WTC11 (cell line): ENCODE measurements around the gene AKNAD1. TPM values are rescaled to one million over a fixed set of nuclear protein-coding genes. Genes with fewer than 3 reads are reported as not detected.

Source experiments
- ATAC-seq: fragments of 200-7000 bp; cut with Tn5 transposase; 2 replicates; pipeline ENCODE4 v1.10.0; 2021; ENCODE audit warnings: mild to moderate bottlenecking, moderate library complexity
- CTCF ChIA-PET: fragments of 300-600 bp; sonication (Branson Sonifier 250); formaldehyde crosslinking; loops from one replicate; lab custom pipeline; 2021; ENCODE audit warnings: antibody characterized with exemption; lab: Charles Lee
- POLR2A ChIA-PET: fragments of 350-600 bp; sonication (Branson Sonifier 250); formaldehyde crosslinking; loops from one replicate; lab custom pipeline; 2021; ENCODE audit warnings: antibody characterized with exemption; lab: Charles Lee
- DNase-seq: peaks from one replicate; pipeline ENCODE4 v3.0.0; 2021; ENCODE audit warnings: low spot score
- H3K27ac Mint-ChIP-seq: 2 replicates; pipeline ENCODE4 v1.8.0; 2021; ENCODE audit warnings: mixed read lengths
- H3K27me3 Mint-ChIP-seq: 2 replicates; pipeline ENCODE4 v1.8.0; 2021; ENCODE audit warnings: low read depth, mild to moderate bottlenecking, moderate library complexity, mixed read lengths
- H3K36me3 Mint-ChIP-seq: 2 replicates; pipeline ENCODE4 v1.8.0; 2021; ENCODE audit warnings: mixed read lengths
- H3K4me1 Mint-ChIP-seq: 2 replicates; pipeline ENCODE4 v1.8.0; 2022; ENCODE audit warnings: mixed read lengths
- H3K4me3 Mint-ChIP-seq: 2 replicates; pipeline ENCODE4 v1.8.0; 2021; ENCODE audit warnings: mild to moderate bottlenecking, moderate library complexity, mixed read lengths
- H3K9me3 Mint-ChIP-seq: 2 replicates; pipeline ENCODE4 v1.8.0; 2021; ENCODE audit warnings: mixed read lengths
- FOXP1 ChIP-seq: sonication (generic); formaldehyde crosslinking; IDR thresholded peaks from 2 replicates; pipeline ENCODE4 v1.8.0; 2022; ENCODE audit warnings: missing genetic modification reagents, mild to moderate bottlenecking, moderate library complexity, borderline replicate concordance
- HMGA2 ChIP-seq: fragments of 250-450 bp; sonication (Bioruptor Pico); IDR thresholded peaks from 2 replicates; pipeline ENCODE4 v1.4.0; 2021; ENCODE audit warnings: mild to moderate bottlenecking, moderate library complexity
- IRF2 ChIP-seq: sonication (generic); formaldehyde crosslinking; IDR thresholded peaks from 2 replicates; pipeline ENCODE4 v1.8.0; 2022; ENCODE audit warnings: low read depth, missing genetic modification reagents, borderline replicate concordance
- MXD4 ChIP-seq: fragments of 250-450 bp; sonication (Bioruptor Pico); IDR thresholded peaks from 2 replicates; pipeline ENCODE4 v1.8.0; 2021; ENCODE audit warnings: mild to moderate bottlenecking, moderate library complexity, borderline replicate concordance
- NFATC4 ChIP-seq: fragments of 250-450 bp; sonication (Bioruptor Pico); IDR thresholded peaks from 2 replicates; pipeline ENCODE4 v1.9.0; 2021; ENCODE audit warnings: mild to moderate bottlenecking
- NFYB ChIP-seq: sonication (generic); formaldehyde crosslinking; conservative IDR thresholded peaks from 2 replicates; pipeline ENCODE4 v1.8.0; 2022; ENCODE audit warnings: low read depth, missing genetic modification reagents
- PRRX2 ChIP-seq: fragments of 250-450 bp; sonication (Bioruptor Pico); IDR thresholded peaks from 2 replicates; pipeline ENCODE4 v1.8.0; 2021; ENCODE audit warnings: mild to moderate bottlenecking
- SOX15 ChIP-seq: fragments of 250-450 bp; sonication (Bioruptor Pico); IDR thresholded peaks from 2 replicates; pipeline ENCODE4 v1.9.0; 2021; ENCODE audit warnings: mild to moderate bottlenecking
- TEAD4 ChIP-seq: sonication (generic); formaldehyde crosslinking; IDR thresholded peaks from 2 replicates; pipeline ENCODE4 v1.8.0; 2022; ENCODE audit warnings: mild to moderate bottlenecking, missing genetic modification reagents
- ZNF121 ChIP-seq: sonication (generic); formaldehyde crosslinking; IDR thresholded peaks from 2 replicates; pipeline ENCODE4 v1.8.0; 2023; ENCODE audit warnings: missing genetic modification reagents
- ZNF263 ChIP-seq: sonication (generic); formaldehyde crosslinking; IDR thresholded peaks from 2 replicates; pipeline ENCODE4 v1.8.1; 2022; ENCODE audit warnings: low read depth, mild to moderate bottlenecking, moderate library complexity, missing genetic modification reagents
- total RNA-seq: library from RNA; stranded (reverse); gene quantifications from 3 replicates; pipeline ENCODE4 v1.2.3, GENCODE V29; 2021
- TF ChIP-seq, protein P1 (sequence below): sonication (generic); formaldehyde crosslinking; IDR thresholded peaks from 2 replicates; pipeline ENCODE4 v1.8.1; 2022; ENCODE audit warnings: low read depth, missing genetic modification reagents, borderline replicate concordance
- TF ChIP-seq, protein P2 (sequence below): sonication (generic); formaldehyde crosslinking; IDR thresholded peaks from 2 replicates; pipeline ENCODE4 v1.8.0; 2022; ENCODE audit warnings: mild to moderate bottlenecking, missing genetic modification reagents
- TF ChIP-seq, protein P3 (sequence below): sonication (generic); formaldehyde crosslinking; IDR thresholded peaks from 2 replicates; pipeline ENCODE4 v1.8.1; 2022; ENCODE audit warnings: low read depth, mild to moderate bottlenecking, moderate library complexity, missing genetic modification reagents, borderline replicate concordance
- TF ChIP-seq, protein P4 (sequence below): sonication (generic); formaldehyde crosslinking; IDR thresholded peaks from 2 replicates; pipeline ENCODE4 v1.8.1; 2023; ENCODE audit warnings: mild to moderate bottlenecking, missing genetic modification reagents, moderate library complexity
- TF ChIP-seq, protein P5 (sequence below): sonication (generic); formaldehyde crosslinking; IDR thresholded peaks from 2 replicates; pipeline ENCODE4 v1.8.1; 2023; ENCODE audit warnings: mild to moderate bottlenecking, missing genetic modification reagents
- TF ChIP-seq, protein P6 (sequence below): sonication (generic); formaldehyde crosslinking; IDR thresholded peaks from 2 replicates; pipeline ENCODE4 v1.8.0; 2023; ENCODE audit warnings: missing genetic modification reagents, mild to moderate bottlenecking, borderline replicate concordance
- TF ChIP-seq, protein P7 (sequence below): fragments of 250-450 bp; sonication (Bioruptor Pico); conservative IDR thresholded peaks from 2 replicates; pipeline ENCODE4 v1.9.0; 2021; ENCODE audit warnings: mild to moderate bottlenecking

AKNAD1 gene
- total RNA-seq, 1 experiment from 2014 or later, result not detected

DNA sequence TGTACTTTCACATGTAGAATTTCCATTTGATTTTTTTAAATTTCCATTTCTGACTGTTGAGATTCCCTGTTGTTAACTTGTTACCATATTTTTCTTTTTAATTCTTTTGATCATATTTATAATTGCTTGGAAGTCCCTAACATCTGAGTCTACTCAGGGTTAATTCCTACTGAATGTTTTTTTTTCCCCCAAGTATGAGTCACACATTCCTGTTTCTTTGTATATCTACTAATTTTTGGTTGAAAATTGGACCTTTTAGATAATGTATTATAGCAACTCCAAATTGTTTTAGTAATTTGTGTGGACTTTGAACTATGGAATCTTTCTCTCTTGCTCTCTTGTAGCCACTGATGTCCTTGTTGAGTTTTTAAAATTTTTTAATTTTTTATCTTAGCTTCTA, 55.8 kb downstream of the AKNAD1 start:
- no peak overlapping the region for H3K27ac Mint-ChIP-seq
- ATAC-seq (no peak), DNase-seq (no peak)
- no peaks in the 10 kb centered on the region for H3K27me3 Mint-ChIP-seq
- H3K9me3 Mint-ChIP-seq, result no peaks in the 10 kb centered on the region
- CTCF ChIA-PET, result no interaction called here
- no peaks in the 10 kb centered on the region for H3K4me1 Mint-ChIP-seq
- no peak overlapping the region for H3K4me3 Mint-ChIP-seq
- POLR2A ChIA-PET, result no interaction called here
- TF ChIP-seq, protein P1, sequence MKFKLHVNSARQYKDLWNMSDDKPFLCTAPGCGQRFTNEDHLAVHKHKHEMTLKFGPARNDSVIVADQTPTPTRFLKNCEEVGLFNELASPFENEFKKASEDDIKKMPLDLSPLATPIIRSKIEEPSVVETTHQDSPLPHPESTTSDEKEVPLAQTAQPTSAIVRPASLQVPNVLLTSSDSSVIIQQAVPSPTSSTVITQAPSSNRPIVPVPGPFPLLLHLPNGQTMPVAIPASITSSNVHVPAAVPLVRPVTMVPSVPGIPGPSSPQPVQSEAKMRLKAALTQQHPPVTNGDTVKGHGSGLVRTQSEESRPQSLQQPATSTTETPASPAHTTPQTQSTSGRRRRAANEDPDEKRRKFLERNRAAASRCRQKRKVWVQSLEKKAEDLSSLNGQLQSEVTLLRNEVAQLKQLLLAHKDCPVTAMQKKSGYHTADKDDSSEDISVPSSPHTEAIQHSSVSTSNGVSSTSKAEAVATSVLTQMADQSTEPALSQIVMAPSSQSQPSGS, result no peak
- no peak for TF ChIP-seq PRRX2 (CRISPR knock-in tag)
- TF ChIP-seq, protein P2, sequence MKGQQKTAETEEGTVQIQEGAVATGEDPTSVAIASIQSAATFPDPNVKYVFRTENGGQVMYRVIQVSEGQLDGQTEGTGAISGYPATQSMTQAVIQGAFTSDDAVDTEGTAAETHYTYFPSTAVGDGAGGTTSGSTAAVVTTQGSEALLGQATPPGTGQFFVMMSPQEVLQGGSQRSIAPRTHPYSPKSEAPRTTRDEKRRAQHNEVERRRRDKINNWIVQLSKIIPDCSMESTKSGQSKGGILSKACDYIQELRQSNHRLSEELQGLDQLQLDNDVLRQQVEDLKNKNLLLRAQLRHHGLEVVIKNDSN (CRISPR knock-in tag), result no peak
- no peak for TF ChIP-seq ZNF263 (CRISPR knock-in tag)
- TF ChIP-seq, protein P3, sequence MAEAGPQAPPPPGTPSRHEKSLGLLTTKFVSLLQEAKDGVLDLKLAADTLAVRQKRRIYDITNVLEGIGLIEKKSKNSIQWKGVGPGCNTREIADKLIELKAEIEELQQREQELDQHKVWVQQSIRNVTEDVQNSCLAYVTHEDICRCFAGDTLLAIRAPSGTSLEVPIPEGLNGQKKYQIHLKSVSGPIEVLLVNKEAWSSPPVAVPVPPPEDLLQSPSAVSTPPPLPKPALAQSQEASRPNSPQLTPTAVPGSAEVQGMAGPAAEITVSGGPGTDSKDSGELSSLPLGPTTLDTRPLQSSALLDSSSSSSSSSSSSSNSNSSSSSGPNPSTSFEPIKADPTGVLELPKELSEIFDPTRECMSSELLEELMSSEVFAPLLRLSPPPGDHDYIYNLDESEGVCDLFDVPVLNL (CRISPR knock-in tag), result no peak
- no peak for TF ChIP-seq NFATC4 (CRISPR knock-in tag)
- TF ChIP-seq ZNF121 (CRISPR knock-in tag), result no peak
- TF ChIP-seq, protein P4, sequence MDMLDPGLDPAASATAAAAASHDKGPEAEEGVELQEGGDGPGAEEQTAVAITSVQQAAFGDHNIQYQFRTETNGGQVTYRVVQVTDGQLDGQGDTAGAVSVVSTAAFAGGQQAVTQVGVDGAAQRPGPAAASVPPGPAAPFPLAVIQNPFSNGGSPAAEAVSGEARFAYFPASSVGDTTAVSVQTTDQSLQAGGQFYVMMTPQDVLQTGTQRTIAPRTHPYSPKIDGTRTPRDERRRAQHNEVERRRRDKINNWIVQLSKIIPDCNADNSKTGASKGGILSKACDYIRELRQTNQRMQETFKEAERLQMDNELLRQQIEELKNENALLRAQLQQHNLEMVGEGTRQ, result no peak
- no peak for TF ChIP-seq SOX15
- TF ChIP-seq FOXP1 (CRISPR knock-in tag), result no peak
- TF ChIP-seq TEAD4 (CRISPR knock-in tag), result no peak
- TF ChIP-seq, protein P5, sequence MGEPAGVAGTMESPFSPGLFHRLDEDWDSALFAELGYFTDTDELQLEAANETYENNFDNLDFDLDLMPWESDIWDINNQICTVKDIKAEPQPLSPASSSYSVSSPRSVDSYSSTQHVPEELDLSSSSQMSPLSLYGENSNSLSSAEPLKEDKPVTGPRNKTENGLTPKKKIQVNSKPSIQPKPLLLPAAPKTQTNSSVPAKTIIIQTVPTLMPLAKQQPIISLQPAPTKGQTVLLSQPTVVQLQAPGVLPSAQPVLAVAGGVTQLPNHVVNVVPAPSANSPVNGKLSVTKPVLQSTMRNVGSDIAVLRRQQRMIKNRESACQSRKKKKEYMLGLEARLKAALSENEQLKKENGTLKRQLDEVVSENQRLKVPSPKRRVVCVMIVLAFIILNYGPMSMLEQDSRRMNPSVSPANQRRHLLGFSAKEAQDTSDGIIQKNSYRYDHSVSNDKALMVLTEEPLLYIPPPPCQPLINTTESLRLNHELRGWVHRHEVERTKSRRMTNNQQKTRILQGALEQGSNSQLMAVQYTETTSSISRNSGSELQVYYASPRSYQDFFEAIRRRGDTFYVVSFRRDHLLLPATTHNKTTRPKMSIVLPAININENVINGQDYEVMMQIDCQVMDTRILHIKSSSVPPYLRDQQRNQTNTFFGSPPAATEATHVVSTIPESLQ (CRISPR knock-in tag), result no peak
- TF ChIP-seq, protein P6, sequence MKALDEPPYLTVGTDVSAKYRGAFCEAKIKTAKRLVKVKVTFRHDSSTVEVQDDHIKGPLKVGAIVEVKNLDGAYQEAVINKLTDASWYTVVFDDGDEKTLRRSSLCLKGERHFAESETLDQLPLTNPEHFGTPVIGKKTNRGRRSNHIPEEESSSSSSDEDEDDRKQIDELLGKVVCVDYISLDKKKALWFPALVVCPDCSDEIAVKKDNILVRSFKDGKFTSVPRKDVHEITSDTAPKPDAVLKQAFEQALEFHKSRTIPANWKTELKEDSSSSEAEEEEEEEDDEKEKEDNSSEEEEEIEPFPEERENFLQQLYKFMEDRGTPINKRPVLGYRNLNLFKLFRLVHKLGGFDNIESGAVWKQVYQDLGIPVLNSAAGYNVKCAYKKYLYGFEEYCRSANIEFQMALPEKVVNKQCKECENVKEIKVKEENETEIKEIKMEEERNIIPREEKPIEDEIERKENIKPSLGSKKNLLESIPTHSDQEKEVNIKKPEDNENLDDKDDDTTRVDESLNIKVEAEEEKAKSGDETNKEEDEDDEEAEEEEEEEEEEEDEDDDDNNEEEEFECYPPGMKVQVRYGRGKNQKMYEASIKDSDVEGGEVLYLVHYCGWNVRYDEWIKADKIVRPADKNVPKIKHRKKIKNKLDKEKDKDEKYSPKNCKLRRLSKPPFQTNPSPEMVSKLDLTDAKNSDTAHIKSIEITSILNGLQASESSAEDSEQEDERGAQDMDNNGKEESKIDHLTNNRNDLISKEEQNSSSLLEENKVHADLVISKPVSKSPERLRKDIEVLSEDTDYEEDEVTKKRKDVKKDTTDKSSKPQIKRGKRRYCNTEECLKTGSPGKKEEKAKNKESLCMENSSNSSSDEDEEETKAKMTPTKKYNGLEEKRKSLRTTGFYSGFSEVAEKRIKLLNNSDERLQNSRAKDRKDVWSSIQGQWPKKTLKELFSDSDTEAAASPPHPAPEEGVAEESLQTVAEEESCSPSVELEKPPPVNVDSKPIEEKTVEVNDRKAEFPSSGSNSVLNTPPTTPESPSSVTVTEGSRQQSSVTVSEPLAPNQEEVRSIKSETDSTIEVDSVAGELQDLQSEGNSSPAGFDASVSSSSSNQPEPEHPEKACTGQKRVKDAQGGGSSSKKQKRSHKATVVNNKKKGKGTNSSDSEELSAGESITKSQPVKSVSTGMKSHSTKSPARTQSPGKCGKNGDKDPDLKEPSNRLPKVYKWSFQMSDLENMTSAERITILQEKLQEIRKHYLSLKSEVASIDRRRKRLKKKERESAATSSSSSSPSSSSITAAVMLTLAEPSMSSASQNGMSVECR, result no peak
- peaks cover 7% of the 10 kb centered on the region for H3K36me3 Mint-ChIP-seq

DNA sequence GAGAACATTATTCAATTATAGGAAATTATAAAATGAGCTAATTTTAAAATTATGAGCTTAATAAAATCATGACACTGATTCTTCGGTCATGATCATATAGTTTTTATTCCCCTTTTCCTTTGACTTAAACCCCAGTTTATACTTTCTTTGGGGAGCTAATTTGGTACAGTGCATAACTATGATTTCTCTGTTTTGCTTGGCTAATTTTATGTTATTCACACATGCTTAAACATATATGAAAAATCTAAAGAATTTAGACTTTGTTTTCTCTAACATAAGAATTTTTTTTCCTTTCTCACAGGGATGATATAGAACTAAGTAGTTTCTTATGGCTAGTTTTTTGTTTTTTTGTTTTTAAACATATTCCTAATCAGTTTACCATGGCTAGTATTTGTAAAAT, 57.9 kb downstream of the AKNAD1 start:
- no peak for DNase-seq
- Mint-ChIP-seq H3K4me3 (no peak overlapping the region), H3K36me3 (peaks cover 16% of the 10 kb centered on the region), H3K9me3 (no peaks in the 10 kb centered on the region), H3K4me1 (no peaks in the 10 kb centered on the region), H3K27me3 (no peaks in the 10 kb centered on the region)
- CTCF ChIA-PET, result no interaction called here
- ATAC-seq, result no peak
- POLR2A ChIA-PET, result no interaction called here
- TF ChIP-seq, protein P7, sequence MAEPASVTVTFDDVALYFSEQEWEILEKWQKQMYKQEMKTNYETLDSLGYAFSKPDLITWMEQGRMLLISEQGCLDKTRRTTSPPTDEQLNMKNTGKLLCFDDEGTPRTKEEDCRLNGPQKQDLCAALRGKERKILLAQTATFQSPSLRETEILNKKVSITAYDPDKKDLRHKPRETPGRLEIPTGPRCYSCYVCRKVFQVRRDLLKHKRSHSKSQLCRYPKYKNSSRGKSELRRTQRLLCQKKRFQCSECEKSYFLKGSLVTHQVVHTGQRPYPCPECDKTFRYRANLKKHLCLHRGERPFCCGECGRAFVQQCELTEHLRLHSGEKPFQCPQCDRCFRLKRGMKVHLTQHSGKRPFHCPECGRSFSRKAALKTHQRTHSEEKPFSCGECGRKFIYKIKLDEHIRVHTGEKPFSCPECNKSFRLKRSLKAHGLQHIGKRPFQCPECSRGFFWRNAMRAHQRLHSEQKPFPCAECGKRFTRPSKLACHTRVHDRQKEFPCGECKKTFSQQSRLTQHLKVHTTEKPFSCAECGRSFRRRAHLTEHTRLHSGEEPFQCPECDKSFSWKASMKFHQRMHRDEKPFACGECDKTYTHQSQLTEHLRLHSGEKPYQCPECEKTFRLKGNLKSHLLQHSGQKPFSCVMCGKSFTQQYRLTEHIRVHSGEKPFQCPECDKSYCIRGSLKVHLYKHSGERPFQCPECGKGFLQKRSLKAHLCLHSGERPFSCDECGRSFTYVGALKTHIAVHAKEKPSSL (CRISPR knock-in tag), result no peak
- TF ChIP-seq IRF2 (CRISPR knock-in tag) (no peak), NFYB (CRISPR knock-in tag) (no peak), HMGA2 (CRISPR knock-in tag) (no peak), MXD4 (CRISPR knock-in tag) (no peak), ZNF121 (CRISPR knock-in tag) (no peak)
- TF ChIP-seq, protein P6, result no peak
- TF ChIP-seq, all 79 proteins: peak for 0
- H3K27ac Mint-ChIP-seq, result no peak overlapping the region
